Lower leg skin (tissue), 4 donors: ENCODE data around the gene INKA2. TPM values are rescaled to one million over a fixed set of nuclear protein-coding genes. Genes with fewer than 3 reads are reported as not detected.

Source experiments
- DNase-seq, 2 donors: peaks; one replicate each; pipeline ENCODE4 v3.0.0-alpha.2; 2019; ENCODE audit warnings: low spot score in 2 of 2
- H3K4me3 ChIP-seq: fragments of 200-600 bp; sonication (generic); 2 replicates; pipeline ENCODE4 v1.5.1; 2017; ENCODE audit warnings: mild to moderate bottlenecking, low read depth; ENCODE audit not compliant: poor library complexity, severe bottlenecking
- POLR2A ChIP-seq, 2 donors: fragments of 450-650 bp; IDR thresholded peaks; one replicate each; pipeline ENCODE4 v1.6.1; 2016 to 2017; ENCODE audit warnings: antibody characterized with exemption in 2 of 2, mild to moderate bottlenecking in 1 of 2, moderate library complexity in 1 of 2
- WGBS, 2 donors: methylation state at CpG; one replicate each; pipeline ENCODE4 v1.1.5; 2018; 5-methylcytosine and 5-hydroxymethylcytosine counted together
- intact Hi-C: fragments of 100-400 bp; cut with DNase I; formaldehyde crosslinking; loops from one replicate; pipeline ENCODE4 v1.15.0; 2023; ENCODE audit warnings: low total_unique reads
- total RNA-seq, 4 donors: library from RNA; depleted of rRNA; stranded (reverse); fragments of >200 nt; gene quantifications; one replicate each; pipeline ENCODE4 v1.1.0, GENCODE V29; 2016
- TF ChIP-seq, protein P1 (sequence below), 3 donors: fragments of 450-650 bp; IDR thresholded peaks; one replicate each; pipeline ENCODE4 v1.5.1; 2016; ENCODE audit warnings: antibody characterized with exemption in 3 of 3, mild to moderate bottlenecking in 3 of 3, moderate library complexity in 2 of 3

The INKA2 gene
- total RNA-seq, 4 donors from 2014 or later, result 2.5 to 8.7 (median 4.8) TPM

DNA sequence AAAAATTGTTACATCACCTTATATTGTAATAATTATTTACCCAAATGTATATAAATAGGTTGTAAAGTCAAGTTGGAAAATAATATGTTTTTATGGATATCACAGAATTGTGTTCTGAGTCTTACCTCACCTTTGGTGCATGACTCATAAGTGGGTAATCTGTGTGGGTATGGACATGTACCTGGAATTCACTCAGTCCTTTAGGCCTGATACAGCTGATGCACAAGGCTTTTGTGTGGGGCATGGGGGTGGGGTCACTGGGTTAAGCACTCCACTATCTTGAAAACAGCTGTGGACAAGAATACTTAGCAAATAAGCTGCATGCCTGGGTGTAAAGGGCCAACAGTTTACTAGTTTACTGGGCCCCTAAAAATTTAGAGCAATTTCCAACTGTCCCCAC, 34.4 kb downstream of the INKA2 start:
- no peak overlapping the region for H3K4me3 ChIP-seq
- intact Hi-C loops, result no loop called here
- no peak for DNase-seq
- TF ChIP-seq POLR2A (IDR thresholded peaks at IDR 0.05), result no peak
- TF ChIP-seq, protein P1, sequence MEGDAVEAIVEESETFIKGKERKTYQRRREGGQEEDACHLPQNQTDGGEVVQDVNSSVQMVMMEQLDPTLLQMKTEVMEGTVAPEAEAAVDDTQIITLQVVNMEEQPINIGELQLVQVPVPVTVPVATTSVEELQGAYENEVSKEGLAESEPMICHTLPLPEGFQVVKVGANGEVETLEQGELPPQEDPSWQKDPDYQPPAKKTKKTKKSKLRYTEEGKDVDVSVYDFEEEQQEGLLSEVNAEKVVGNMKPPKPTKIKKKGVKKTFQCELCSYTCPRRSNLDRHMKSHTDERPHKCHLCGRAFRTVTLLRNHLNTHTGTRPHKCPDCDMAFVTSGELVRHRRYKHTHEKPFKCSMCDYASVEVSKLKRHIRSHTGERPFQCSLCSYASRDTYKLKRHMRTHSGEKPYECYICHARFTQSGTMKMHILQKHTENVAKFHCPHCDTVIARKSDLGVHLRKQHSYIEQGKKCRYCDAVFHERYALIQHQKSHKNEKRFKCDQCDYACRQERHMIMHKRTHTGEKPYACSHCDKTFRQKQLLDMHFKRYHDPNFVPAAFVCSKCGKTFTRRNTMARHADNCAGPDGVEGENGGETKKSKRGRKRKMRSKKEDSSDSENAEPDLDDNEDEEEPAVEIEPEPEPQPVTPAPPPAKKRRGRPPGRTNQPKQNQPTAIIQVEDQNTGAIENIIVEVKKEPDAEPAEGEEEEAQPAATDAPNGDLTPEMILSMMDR (IDR thresholded peaks at IDR 0.05), result no peak

DNA sequence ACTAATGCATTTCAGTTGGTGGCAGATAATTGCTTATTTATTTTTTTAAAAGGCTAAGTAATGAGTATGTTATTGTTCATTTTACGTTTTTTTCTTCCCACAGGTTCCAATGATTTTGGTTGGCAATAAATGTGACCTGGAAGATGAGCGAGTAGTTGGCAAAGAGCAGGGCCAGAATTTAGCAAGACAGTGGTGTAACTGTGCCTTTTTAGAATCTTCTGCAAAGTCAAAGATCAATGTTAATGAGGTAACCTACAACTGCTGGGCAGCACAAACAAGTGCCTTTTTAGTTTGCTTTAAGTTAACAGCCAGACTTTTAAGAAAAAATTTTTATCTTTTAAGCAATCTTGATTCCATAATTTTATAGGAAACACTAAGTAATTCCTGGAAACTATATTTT, 35.0 kb downstream of the INKA2 start:
- intact Hi-C loops, result no loop called here
- 56 to 74% methylated on average over 2 of the region's 2 CpGs for WGBS, 2 donors
- no peak for TF ChIP-seq POLR2A (IDR thresholded peaks at IDR 0.05)
- TF ChIP-seq, protein P1 (IDR thresholded peaks at IDR 0.05), result no peak
- no peak overlapping the region for H3K4me3 ChIP-seq
- DNase-seq, result no peak

DNA sequence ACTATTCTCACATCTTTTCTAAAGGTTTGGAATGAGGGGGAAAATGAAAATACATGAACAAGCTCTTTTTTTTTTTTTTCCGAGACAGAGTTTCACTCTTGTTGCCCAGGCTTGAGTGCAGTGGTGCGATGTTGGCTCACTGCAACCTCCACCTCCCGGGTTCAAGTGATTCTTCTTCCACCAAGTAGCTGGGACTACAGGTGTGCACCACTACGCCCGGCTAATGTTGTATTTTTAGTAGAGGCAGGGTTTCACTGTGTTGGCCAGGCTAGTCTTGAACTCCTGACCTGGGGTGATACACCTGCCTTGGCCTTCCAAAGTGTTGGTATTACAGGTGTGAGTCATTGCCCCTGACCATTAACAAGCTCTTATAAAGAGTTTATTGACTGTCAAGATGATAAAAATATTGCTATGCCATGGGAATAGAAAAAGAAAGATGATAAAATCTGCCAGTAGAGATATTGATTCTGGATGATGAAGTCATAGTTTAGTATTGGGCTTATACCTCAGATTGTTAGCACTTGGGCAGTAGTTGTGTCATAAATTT, 36.6 kb downstream of the INKA2 start:
- WGBS, 2 donors, result 90 to 96% methylated on average over 5 of the region's 5 CpGs
- intact Hi-C loops, result no loop called here
- DNase-seq, result no peak
- TF ChIP-seq, protein P1 (IDR thresholded peaks at IDR 0.05), result no peak
- no peak for TF ChIP-seq POLR2A (IDR thresholded peaks at IDR 0.05)
- H3K4me3 ChIP-seq, result no peak overlapping the region

DNA sequence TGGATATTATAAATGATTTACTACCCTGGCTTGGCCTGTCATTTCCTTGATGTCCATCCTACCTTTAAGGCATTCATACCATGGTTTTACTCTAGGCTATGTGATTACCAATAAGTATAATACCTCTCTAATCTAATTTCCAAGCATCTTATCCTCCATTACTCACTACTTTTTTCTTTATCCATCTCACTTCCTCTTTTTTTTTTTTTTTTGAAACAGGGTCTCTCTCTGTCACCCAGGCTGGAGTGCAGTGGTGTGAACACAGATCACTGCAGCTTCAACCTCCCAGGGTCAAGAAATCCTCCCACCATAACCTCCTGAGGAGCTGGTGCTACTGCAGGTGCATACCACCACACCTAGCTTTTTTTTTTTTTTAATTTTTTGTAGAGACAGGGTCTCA, 39.9 kb downstream of the INKA2 start:
- TF ChIP-seq, protein P1 (IDR thresholded peaks at IDR 0.05), result no peak
- TF ChIP-seq POLR2A (IDR thresholded peaks at IDR 0.05), result no peak
- no peak for DNase-seq
- no peak overlapping the region for H3K4me3 ChIP-seq
- intact Hi-C loops, result no loop called here

DNA sequence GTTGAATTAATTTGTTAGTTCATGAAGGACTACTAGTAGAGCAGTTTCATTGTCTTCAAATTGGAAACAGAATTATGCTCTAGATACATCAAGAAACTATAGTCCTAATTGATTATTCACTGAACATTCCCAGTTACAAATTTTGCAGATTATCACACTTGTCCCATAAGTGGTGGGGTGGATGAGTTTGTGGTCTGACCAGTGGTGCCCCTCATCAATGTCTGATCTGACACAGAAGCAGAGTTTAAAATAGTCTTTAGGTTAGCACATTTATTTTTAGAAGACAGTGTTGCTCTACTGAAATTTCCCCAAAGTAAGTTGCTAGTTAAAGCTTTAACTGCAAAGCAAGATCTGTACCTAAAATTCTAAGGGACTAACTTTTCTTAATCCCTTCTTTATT, 42.9 kb downstream of the INKA2 start:
- no peak overlapping the region for H3K4me3 ChIP-seq

DNA sequence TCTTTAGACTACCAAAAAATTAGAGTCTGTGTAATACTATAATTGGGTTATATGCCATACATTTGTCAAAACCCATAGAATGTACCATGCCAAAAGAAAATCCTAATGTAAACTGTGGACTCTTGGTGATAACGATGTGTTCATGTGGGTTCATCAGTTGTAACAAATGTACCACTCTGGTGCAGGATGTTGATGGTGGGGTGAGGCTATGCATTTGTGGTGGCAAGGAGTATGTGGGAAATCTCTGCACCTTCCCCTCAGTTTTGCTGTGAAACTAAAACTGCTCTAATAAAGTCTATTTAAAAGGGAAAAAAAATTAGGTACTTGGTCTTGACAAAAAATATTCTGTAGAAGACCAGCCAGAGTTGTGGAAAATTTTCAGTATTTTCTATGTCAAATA, 43.4 kb downstream of the INKA2 start:
- no peak overlapping the region for H3K4me3 ChIP-seq
- intact Hi-C loops, result no loop called here
- 89 to 97% methylated on average over 1 of the region's 1 CpG for WGBS, 2 donors
- TF ChIP-seq POLR2A (IDR thresholded peaks at IDR 0.05), result no peak
- TF ChIP-seq, protein P1 (IDR thresholded peaks at IDR 0.05), result no peak
- DNase-seq, result no peak

More for the DNA sequence above, 42.9 kb downstream of the INKA2 start:
- intact Hi-C loops, result no loop called here
- no peak for TF ChIP-seq POLR2A (IDR thresholded peaks at IDR 0.05)
- TF ChIP-seq, protein P1 (IDR thresholded peaks at IDR 0.05), result no peak
- no peak for DNase-seq
